DMS53 (cell line): ENCODE results near the gene TXNDC5.
A peak's percentile ranks its signal among the peaks of the same experiment; 100 is the strongest.

ENCODE experiments used
- DNase-seq: peaks from one replicate; lab custom pipeline; 2025; lab: John Stamatoyannopoulos, UW

Gene TXNDC5

DNA sequence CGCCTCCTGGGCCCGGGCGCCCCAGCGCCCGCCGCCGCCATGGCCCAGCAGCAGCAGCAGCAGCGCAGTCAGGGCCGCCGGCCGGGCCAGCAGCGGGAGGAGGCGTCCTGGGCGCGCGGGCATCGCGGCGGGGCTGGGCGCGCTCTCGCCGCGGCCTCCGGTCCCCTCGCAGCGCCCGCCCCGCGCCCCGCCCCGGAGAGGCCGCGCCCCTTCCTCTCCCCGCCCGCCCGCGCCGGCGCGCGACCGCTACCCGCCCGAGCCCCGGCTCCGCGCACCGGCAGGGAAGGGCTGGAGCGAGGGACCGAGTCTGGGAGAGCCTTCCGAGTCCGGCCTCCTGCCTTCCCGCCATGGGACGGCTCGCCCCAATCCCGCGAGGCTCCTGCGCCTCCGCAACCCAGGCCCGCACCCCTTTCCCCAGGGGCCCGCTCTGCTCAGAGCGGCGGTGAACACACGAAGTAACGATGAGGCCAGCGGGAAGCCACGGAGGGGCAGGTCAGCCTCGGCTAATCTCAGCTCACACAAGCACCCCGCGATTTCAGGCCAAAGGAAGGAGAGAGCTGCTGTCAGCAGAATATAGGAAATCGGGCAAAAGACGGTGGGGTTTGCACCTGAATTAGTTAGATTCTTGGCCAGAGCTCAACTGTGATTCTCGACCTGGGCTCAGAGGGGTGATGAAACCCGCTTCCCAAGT lies at the start of gene TXNDC5:
TXNDC5 (minus strand) TSS at position 135 of the 691 bp plus-strand sequence; CDS start at position 123, 12 bp downstream.
- peak; percentile 93 for DNase-seq

- DNase-seq = no peak
These were observed 49.6 kb upstream of the TXNDC5 start for GRCh38 chr6:7960141-7960540.

DNA sequence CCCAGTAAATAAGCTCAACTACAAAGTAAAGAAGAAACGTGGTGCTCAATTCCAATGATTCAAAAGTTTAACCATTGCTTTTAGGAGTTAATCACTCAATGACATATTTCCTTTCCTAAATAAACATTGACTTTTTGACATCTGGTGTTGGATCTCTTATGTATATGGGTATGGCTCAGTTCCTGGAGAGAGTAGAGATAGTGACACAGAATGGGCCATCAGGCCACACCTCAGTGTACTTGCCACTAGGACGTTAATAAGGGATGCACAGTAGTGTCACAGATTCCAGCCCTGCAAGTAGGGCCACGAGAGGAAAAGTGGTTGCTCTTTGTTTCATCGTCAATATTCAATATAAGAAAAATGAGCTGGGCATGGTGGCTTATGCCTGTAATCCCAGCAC lies 48.9 kb upstream of the TXNDC5 start:
- DNase-seq = peak; percentile 73

GRCh38 chr6:7958464-7958863 lies 47.9 kb upstream of the TXNDC5 start:
- DNase-seq = peak; percentile 17

- DNase-seq = no peak
These were observed 45.7 kb upstream of the TXNDC5 start for GRCh38 chr6:7956257-7956656.

DNA sequence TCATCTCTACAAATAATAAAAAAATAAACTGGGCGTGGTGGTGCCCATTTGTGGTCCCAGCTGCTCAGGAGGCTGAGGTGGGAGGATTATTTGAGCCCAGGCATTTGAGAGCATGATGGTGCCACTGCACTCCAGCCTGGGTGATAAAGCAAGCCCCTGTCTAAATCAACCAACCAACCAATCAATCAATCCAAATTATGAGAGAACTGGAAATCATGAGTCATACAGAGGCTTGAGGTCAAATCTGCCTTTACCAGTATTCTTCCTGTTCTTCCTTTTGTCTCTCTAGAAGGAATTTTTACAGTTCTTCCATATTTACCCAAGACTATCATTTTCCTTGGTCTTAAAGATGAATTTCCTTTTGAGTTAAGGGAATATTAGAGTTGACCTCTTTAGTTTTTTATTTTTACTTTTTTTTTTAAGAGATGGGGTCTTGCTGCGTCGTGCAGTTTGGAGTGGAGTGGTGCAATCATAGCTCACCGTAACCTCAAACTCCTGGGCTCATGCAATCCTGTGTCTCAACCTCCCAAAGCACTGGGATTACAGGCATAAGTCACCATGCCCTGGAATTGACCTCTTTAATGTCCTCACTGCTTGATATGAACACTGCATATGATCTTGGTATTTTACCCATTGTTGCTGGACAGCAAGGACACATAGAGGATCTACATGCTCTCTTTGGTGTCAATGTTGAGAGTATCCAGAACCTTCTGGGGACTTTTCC lies 44.1 kb upstream of the TXNDC5 start:
- no peak for DNase-seq

GRCh38 chr6:7953753-7954152 lies 43.2 kb upstream of the TXNDC5 start:
- no peak for DNase-seq

DNA sequence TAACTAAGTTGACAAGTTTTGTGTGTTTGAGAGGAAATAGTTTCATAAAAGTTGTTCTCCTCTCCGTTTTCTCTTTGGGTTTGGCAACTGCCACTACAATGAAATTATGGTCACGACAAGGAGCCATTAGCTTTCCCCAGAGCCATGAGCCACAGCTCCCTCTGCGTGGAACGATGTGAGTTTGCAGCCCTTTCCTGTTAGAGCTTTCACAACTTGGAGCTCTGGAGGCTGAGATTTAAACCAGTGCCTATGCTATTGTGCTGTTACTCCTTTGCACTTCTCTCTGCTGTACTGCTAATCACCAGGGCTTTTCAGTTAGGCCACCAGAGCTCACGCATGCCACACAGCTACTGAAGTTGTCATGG lies 29.3 kb upstream of the TXNDC5 start:
- no peak for DNase-seq

GRCh38 chr6:7939184-7939863 lies 28.7 kb upstream of the TXNDC5 start:
- peak; percentile 76 for DNase-seq

- no peak for DNase-seq
These were observed 28.1 kb upstream of the TXNDC5 start for GRCh38 chr6:7938562-7939183.

GRCh38 chr6:7933794-7934193 lies 23.2 kb upstream of the TXNDC5 start:
- no peak for DNase-seq

GRCh38 chr6:7932625-7933024 lies 22.0 kb upstream of the TXNDC5 start:
- DNase-seq = no peak

- no peak for DNase-seq
These were observed 14.3 kb upstream of the TXNDC5 start for GRCh38 chr6:7924867-7925266.

GRCh38 chr6:7922596-7922995 lies 12.0 kb upstream of the TXNDC5 start:
- DNase-seq = no peak

- no peak for DNase-seq
These were observed 11.1 kb upstream of the TXNDC5 start for GRCh38 chr6:7921632-7922092.

- DNase-seq = no peak
These were observed 10.5 kb upstream of the TXNDC5 start for GRCh38 chr6:7921046-7921445.

DNA sequence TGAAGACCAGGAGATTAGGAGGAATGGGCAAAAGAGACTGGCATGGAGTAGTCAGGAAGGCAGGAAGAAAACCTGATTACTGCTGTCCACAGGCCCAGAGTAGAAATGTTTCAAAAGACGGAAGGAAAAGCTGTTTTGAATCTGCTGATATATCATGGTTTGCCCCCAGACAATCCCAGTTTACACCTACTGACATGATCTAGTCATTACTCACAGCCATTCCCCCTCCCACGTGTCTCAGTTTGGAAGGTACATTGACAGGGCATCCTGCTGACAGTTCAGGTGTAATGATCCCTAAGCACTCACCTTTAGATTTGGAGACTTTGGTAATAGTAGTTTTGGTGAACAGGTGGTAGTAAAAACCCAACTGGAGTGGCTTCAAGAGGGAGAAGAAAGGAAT lies 9.8 kb upstream of the TXNDC5 start:
- peak; percentile 41 for DNase-seq

- DNase-seq = no peak
These were observed 9.3 kb upstream of the TXNDC5 start for GRCh38 chr6:7919871-7920270.

GRCh38 chr6:7918403-7918802 lies 7.8 kb upstream of the TXNDC5 start:
- DNase-seq = no peak

- no peak for DNase-seq
These were observed 7.1 kb upstream of the TXNDC5 start for GRCh38 chr6:7917729-7918128.

- no peak for DNase-seq
These were observed 6.4 kb upstream of the TXNDC5 start for GRCh38 chr6:7916959-7917358.

GRCh38 chr6:7914991-7915789 lies 4.6 kb upstream of the TXNDC5 start:
- DNase-seq = no peak
